AG09309 (cell line): ENCODE results near the gene STAC.

Experiments used
- DNase-seq: peaks from one replicate; pipeline ENCODE4 v3.0.0-alpha.2; 2010; ENCODE audit warnings: low read depth
- H3K4me3 ChIP-seq: 2 replicates; pipeline ENCODE4 v1.5.1; 2011; ENCODE audit warnings: mild to moderate bottlenecking, low read depth, low read length, moderate library complexity; ENCODE audit not compliant: control insufficient read depth
- CTCF ChIP-seq: IDR thresholded peaks from 2 replicates; pipeline ENCODE4 v1.5.1; 2011; ENCODE audit warnings: mild to moderate bottlenecking, low read depth, low read length, inconsistent platforms; ENCODE audit not compliant: insufficient read depth, control insufficient read depth; ENCODE audit errors: missing control alignments

The STAC gene

GRCh38 chr3:36505393-36505792, 125.1 kb downstream of the STAC start:
- no peak overlapping the region for H3K4me3 ChIP-seq
- TF ChIP-seq CTCF, result no peak
- no peak for DNase-seq

GRCh38 chr3:36511791-36512486, 131.6 kb downstream of the STAC start:
- no peak for DNase-seq
- no peak overlapping the region for H3K4me3 ChIP-seq
- TF ChIP-seq CTCF, result no peak

- no peak for DNase-seq
- TF ChIP-seq CTCF, result no peak
- no peak overlapping the region for H3K4me3 ChIP-seq
These were observed 132.3 kb downstream of the STAC start for GRCh38 chr3:36512555-36512954.

- H3K4me3 ChIP-seq, result no peak overlapping the region
- no peak for TF ChIP-seq CTCF
- DNase-seq, result no peak
These were observed 133.9 kb downstream of the STAC start for GRCh38 chr3:36514171-36514570.

GRCh38 chr3:36519682-36520081, 139.4 kb downstream of the STAC start:
- no peak overlapping the region for H3K4me3 ChIP-seq
- TF ChIP-seq CTCF, result no peak
- DNase-seq, result no peak

GRCh38 chr3:36520241-36521006, 140.1 kb downstream of the STAC start:
- DNase-seq, result no peak
- no peak overlapping the region for H3K4me3 ChIP-seq
- no peak for TF ChIP-seq CTCF

GRCh38 chr3:36521007-36521379, 140.7 kb downstream of the STAC start:
- no peak for TF ChIP-seq CTCF
- no peak for DNase-seq
- no peak overlapping the region for H3K4me3 ChIP-seq
